Middle frontal gyrus (tissue), 1 donor: Measurements from ENCODE around the gene PRKCE.
"Not testable (repeated sequence)": the region's sequence is repeated elsewhere in the genome, so short reads cannot be mapped to it uniquely, and the experiment has no call there.

Experiments used
- DNase-seq: peaks from one replicate; pipeline ENCODE4 v3.0.0-alpha.2; 2015; ENCODE audit warnings: low spot score; ENCODE audit errors: extremely low spot score

Gene PRKCE

DNA sequence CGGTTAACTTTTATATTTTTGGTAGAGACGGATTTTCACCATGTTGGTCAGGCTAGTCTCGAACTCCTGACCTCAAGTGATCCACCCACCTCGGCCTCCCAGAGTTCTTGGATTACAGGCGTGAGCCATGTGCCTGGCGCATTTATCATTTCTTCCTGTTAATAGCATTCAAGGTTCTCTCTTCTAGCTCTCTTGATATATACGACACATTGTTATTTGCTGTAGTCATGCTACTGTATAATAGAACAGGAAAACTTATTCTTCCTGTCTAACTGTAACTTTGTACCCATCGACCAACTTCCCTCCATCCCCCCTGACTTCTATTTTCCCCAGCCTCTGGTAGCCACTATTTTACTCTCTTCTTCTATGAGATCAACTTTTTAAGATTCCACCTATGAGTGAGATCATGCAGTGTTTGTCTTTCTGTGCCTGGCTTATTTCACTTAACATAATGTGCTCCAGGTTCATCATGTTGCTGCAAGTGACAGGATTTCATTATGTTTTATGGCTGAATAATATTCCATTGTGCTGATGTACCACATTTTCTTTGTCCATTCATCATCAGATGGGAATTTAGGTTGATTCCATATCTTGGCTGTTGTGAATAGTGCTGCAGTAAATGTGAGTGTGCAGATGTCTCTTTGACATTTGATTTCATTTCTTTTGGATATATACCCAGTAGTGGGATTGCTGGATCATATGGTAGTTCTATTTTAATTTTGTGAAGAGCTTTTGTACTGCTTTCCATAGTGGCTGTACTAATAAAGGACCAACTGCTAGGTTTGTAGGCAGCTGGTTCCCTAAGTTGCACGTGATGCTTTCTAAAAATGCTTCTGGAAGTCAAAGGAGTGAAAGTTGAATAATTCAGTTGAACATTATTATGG lies 205.2 kb downstream of the PRKCE start:
- DNase-seq = no peak

DNA sequence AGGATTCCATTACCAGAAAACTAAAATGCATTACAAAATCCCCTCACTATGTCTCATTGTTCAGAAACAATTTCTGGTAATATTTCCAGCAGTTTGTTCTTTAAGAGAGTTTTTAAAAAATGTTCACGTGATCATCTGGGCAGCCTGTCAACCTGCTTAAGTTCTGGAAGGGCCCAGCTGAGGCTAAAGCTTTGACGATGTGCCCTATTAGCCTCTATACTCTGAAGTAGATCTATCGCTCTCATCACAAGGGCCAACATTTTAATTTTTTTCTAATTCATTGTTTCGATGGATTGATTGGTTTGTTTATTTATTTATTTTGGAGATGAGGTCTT lies 205.8 kb downstream of the PRKCE start:
- DNase-seq = no peak

- no peak for DNase-seq
Measured at GRCh38 chr2:45857867-45858520, 206.5 kb downstream of the PRKCE start.

DNA sequence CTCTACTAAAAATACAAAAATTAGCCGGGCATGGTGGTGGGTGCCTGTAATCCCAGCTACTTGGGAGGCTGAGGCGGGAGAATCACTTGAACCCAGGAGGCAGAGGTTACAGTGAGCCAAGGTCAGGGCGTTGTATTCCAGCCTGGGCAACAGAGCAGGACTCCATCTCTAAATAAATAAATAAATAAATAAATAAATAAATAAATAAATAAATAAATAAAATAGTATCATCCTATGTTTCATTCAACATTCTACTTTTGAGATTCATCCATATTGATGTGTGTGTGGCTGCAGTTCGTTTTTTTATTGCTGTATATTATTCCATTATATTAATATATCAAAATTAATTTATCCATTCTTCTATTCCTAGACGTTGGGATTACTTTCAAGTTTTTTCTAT lies 207.4 kb downstream of the PRKCE start:
- DNase-seq = not testable (repeated sequence)

DNA sequence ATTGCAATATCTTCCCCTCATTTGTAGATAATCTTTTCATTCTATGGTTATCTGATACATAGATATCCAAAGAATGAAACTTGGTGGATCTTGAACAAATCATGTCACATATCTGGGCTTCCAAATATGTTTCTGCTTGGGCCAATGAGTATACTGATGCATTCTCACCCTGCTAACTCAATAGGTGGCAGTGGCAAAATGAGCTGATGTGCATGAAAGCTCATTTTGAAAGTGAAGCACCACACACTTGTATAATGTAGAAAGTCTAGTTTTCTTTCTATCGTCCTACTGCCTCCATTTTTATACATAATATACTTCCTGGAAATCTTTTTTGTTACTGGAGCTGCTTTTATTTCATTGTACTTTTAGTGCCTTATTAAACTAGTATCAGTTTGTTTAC lies 208.2 kb downstream of the PRKCE start:
- no peak for DNase-seq

DNA sequence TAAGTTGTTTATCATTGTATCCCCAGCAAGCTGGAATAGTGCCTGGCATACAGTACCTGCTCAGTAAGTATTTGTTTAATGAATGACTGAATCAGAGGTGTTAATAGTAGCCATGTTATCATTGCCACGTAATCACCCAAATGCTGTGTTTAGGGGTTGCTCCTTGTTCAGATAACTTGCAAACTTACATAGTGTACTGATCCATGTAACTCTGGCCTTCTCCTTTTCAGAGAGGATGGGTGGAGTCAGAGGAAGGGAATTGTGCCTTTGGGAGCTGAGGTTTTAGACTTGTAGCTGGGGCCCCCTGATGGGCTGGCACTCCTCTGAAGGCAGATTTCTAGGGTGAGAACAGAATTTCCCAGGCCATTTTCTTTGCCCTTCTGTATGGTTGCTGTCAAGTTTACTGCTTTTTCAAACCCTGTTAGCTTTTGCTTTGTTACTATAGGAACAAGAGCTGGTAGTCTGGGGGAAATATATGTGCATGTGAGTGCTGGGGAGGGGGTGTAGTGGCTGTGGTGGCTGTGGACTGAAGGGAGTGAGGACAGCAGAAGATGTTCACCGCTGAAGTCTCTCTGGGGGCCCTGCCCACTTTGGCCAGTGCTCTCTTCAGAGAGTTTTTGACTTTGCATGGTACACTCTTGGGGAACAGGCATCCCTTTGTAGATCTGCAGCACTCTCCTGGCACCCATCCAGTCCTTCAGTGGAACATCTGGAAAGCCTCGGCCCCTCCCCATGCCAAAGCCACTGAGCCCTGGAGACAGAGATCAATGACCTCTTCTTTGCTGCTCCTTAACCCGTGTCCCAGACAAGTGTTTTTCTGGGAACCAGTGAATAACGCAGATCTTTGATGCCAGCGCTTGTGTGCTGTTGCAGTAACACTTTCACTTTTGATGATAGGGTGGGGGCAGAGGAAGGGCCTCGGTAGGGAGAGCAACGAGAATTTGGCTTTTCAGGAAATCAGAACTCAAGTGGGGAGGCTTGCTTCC lies 209.0 kb downstream of the PRKCE start:
- peak; percentile 53 for DNase-seq

DNA sequence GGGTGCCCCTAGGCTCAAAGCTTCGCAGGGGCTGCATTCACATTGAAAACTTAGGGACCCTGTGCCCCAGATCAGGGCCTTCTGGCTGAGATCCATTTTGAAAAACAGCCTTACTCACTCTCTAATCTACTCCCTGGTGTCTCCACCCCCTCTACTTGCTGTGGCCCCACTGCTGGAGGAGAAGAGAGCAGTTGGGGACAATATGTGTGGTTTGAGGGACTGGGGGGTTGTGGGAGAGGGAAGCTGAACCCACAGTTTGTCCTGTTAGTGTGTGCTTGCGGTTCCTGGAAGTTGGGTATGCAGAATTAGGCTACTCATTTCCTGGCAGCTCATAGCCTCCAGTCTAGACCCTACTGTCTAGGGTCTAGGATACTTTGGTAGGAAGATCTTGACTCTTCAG lies 211.4 kb downstream of the PRKCE start:
- no peak for DNase-seq

- no peak for DNase-seq
Measured at GRCh38 chr2:45864121-45864520, 212.6 kb downstream of the PRKCE start.

GRCh38 chr2:45867349-45867748 lies 215.9 kb downstream of the PRKCE start:
- DNase-seq = no peak

DNA sequence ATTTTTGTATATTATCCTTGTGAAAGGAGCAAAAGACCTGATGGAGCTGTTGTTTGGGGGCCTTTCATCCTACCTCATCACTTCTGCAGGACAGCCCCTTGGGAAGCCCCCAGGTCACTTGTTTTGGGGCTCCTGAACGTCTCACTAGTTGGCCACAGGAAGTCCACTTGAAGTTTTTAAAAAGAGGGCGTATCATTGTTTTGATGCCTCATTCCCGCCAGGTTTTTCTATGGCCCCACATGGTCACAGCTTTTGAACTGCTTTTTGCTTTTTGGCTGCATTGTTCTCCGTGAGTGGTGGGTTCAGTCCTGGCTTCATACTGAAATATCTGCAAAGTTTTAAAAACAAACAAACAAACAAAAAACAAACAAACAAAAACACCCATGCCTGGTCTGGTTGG lies 216.3 kb downstream of the PRKCE start:
- no peak for DNase-seq

- DNase-seq = no peak
Measured at GRCh38 chr2:45869165-45869501, 217.7 kb downstream of the PRKCE start.

DNA sequence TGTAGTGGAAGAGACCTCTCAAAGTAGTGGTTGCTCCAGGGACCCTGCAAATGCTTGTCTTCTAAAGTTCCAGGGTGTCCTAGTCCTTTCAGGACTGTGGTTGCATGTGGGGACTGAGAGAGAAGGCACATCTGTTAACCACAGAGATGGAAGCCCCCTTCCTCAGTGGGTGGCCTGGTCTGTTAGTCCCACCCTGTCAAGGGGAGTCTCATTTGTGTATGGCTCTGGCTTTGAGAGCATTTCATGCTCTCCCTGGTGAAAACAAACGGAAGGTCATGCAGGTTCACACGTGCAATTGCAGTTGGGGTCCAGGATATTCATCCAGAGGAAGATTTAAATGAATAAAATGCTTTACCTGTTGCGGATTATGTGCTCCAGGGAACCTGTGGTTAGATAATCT lies 219.6 kb downstream of the PRKCE start:
- DNase-seq = no peak

DNA sequence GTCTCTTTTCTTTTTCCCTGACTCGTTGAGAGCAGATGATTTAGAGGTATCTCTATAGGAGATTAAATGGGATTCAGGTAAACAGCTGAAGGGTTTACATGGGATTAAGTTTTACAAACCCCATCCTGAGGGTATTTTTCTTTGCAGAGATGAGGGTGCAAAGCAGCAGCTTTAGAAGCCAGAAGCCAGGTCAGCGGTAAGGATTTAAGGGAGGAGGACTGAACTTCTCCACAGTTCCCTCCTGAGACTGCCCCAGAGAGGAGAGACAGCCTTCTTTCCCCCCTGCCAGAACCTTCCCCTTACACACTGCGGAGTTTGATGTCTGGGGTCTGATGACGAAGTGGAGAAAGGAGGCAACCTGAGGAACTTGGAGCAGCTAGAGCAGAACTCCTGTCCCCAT lies 220.1 kb downstream of the PRKCE start:
- DNase-seq = no peak

- DNase-seq = no peak
Measured at GRCh38 chr2:45872211-45872610, 220.7 kb downstream of the PRKCE start.

DNA sequence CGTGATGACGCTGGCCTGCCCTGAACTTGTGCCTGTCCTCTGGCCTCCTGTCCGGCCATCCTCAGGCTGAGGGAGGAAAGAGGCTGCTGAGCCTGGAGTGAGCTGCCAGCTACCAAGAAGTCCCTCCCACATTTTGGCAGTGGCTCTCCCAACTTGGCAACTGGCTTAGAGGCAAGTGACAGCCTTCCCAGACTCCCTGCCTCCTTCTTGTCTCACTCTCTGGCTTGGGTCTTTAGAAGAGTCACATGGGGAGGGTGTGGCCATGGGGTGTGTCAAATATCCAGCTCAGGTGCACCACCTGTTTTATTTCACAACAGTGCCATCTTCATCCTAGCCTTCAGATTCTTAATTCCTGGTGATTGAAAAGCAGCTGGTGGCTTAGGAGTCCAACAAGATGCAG lies 222.9 kb downstream of the PRKCE start:
- no peak for DNase-seq

DNA sequence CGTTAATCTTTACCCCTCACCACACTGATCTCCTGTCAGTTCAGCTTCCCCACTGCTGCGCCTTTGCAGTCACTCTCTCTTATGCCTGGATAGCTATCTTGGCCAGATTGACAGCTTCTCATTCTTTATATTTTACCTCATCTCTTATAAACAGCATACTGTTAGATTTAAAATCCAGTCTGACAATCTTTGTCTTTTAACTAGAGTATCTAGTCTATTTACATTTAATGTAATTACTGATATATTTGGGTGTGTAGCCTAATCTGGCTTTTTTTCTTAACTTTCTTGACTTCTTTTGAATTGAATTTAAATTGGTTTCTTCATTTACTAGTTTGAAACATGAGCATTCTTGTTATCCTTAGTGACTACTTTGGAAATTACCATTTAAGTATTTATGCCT lies 225.1 kb downstream of the PRKCE start:
- DNase-seq = no peak

- no peak for DNase-seq
Measured at GRCh38 chr2:45879406-45879805, 227.9 kb downstream of the PRKCE start.

- DNase-seq = no peak
Measured at GRCh38 chr2:45879936-45880335, 228.5 kb downstream of the PRKCE start.

- no peak for DNase-seq
Measured at GRCh38 chr2:45881970-45882581, 230.6 kb downstream of the PRKCE start.

- no peak for DNase-seq
Measured at GRCh38 chr2:45882707-45883602, 231.5 kb downstream of the PRKCE start.
